T-helper 22 cell (primary cell): Measurements from ENCODE around the gene GPR62.
"Not testable (repeated sequence)": the region's sequence is repeated elsewhere in the genome, so short reads cannot be mapped to it uniquely, and the experiment has no call there.

Experiments used
- DNase-seq: peaks from one replicate; pipeline ENCODE4 v3.0.0-alpha.2; 2020; ENCODE audit warnings: low read depth

GPR62 gene, protein sequence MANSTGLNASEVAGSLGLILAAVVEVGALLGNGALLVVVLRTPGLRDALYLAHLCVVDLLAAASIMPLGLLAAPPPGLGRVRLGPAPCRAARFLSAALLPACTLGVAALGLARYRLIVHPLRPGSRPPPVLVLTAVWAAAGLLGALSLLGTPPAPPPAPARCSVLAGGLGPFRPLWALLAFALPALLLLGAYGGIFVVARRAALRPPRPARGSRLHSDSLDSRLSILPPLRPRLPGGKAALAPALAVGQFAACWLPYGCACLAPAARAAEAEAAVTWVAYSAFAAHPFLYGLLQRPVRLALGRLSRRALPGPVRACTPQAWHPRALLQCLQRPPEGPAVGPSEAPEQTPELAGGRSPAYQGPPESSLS

GRCh38 chr3:51955175-51955892 lies at the start of gene GPR62:
GPR62 (plus strand) TSS chr3:51955381; CDS start chr3:51955653, 272 bp downstream.
- no peak for DNase-seq

GRCh38 chr3:51908026-51908425 lies 47.2 kb upstream of the GPR62 start:
- no peak for DNase-seq

- no peak for DNase-seq
Observed at GRCh38 chr3:51916418-51916817, 38.8 kb upstream of the GPR62 start.

GRCh38 chr3:51921081-51921578 lies 34.1 kb upstream of the GPR62 start:
- no peak for DNase-seq

DNA sequence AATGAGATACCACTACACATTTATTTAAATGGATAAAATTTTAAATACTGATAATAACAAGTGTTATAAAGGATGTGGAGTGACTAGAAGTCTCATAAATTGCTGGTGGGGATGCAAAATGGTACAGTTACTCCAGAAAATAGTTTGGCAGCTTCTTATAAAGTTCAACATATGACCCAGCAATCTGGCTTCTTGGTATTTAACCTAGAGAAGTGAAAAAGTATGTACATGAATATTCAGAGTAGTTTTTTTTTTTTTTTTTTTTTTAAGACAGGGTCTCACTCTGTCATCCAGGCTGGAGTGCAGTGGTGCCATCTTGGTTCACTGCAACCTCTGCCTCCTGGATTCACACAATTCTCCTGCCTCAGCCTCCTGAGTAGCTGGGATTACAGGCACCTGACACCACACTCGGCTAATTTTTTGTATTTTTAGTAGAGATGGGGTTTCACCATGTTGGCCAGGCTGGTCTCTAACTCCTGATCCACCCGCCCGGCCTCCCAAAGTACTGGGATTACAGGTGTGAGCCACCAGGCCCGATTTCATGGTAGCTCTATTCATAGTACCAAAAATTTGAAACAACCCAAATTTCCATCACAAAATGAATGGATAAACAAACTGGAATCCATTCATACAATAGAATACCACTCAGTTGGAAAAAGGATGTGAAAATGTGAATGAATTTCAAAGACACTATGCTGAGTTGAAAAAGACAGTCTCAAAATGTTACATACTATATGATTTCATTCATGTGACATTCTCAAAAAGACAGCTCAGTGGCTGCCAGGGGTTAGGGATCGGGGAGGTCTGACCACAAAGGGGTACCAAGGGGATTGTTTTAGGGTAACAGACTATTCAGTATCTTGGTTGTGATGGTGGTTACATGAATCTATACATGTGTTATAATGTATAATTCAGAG lies 27.9 kb upstream of the GPR62 start:
- no peak for DNase-seq

DNA sequence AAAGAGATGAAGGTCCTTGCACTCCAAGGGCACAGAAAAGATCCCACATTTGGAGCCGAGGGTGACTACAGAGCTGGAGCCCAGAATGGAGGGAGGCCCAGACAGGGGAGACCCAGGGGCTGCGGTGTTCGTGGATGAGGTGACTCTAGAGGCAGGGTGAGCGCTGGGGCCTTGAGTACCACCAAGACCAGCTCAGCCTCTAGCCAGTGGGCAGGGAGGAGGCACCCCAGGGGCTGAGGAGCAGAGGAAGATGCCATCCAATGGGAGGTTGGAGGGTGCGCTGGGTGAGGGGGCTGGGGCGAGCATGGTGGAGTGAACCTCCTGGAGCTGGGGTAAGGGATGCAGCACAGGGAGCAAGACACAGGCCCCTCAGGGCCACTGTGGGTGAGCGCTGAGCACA lies 26.7 kb upstream of the GPR62 start:
- no peak for DNase-seq

DNA sequence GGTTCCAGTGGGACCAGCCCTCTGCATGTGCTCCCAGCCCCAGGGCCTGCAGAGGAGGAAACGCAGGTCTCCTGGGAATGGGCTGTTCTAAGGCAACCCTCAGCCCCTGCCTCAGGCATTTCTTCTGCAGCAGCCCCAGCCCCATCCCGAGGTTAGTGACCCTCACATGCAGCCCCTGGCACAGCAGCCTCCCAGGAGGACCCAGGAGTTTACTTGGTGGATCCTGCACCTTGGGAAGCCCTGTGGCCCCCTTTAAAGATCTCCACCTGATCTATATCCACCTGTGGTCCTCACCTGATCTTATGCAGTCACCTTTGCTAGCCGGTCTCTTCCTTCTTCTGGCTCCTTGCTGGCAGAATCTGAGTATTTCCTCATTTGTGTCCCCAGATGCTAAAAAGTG lies 26.2 kb upstream of the GPR62 start:
- not testable (repeated sequence) for DNase-seq

DNA sequence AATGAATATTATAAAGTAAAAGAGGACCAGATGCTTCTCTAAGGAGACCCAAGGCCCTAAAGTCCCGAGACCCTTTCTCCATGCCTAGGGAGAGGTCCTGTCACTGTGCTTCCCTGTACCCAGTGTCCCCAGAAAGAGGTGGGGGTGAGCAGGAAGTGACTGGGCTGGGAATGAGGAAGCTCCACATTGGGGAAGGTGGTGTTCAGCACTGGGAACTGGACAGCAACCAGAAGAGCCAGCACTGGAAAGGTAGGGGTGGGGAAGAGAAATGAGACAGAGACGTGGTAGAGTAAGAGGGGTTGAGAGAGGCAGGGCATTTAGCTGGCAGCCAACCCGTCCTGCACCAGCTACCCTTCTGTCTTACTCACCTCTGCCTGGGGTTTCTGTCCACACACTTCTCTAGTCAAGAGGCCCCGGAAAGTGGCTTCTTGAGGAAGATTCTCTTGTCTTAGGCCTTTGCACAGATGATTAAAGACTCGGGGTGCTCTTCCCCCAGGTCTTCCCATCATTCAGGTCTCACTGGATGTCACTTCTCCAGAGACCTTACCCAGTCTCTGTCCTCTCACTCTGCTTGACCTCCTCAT lies 25.7 kb upstream of the GPR62 start:
- no peak for DNase-seq

- no peak for DNase-seq
Observed at GRCh38 chr3:51930439-51930838, 24.7 kb upstream of the GPR62 start.

DNA sequence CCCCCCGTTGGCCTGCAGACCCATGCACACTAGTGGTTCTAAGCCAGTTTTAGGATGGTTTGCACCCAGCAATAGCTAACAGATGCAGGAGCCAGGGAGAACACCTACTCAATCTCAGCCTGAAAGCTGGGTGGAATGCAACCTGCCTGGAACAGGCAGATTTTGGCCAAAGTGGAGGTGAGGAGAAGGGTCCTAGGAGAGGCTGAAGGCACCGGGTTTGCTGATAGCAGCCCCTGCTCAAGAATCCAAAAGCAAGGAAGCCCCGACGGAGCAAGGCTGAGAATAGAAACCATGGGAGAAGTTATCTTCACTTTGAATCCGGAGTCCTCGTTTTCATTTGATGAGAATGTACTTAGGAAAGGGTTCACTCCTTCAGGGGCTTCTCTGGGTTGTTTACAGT lies 23.4 kb upstream of the GPR62 start:
- DNase-seq: no peak

GRCh38 chr3:51932471-51933370 lies 22.5 kb upstream of the GPR62 start:
- no peak for DNase-seq

DNA sequence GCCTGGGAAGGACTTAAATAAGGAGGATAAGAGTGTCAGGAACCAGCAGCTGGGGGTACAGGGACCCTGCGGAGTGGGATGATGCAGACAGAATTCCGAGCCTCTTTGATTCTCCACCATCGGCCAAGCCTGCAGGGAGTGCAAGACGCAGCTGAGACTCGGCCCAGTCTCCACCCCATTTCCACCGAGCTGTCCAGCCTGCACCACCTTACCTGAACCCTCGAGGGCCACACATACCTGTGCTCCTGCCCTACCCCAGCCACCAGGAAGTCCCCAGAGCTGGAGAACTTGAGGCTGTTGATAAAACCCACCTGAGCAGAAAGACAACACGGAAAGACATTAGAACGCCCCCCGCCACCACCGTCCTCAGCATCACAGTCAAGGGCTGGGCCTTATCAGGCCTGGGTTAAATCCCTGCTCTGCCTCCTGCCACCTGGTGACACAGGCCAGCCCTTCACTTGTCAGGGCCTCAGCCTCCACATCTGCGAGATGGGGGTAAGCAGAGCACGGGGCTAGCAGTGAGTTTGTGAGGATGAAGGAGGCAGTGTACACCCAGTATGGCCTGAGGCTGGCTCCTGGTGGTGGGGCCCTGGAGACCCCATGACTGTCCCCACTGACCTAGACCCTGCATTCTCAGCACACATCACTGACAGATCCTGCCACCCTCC lies 21.6 kb upstream of the GPR62 start:
- no peak for DNase-seq

DNA sequence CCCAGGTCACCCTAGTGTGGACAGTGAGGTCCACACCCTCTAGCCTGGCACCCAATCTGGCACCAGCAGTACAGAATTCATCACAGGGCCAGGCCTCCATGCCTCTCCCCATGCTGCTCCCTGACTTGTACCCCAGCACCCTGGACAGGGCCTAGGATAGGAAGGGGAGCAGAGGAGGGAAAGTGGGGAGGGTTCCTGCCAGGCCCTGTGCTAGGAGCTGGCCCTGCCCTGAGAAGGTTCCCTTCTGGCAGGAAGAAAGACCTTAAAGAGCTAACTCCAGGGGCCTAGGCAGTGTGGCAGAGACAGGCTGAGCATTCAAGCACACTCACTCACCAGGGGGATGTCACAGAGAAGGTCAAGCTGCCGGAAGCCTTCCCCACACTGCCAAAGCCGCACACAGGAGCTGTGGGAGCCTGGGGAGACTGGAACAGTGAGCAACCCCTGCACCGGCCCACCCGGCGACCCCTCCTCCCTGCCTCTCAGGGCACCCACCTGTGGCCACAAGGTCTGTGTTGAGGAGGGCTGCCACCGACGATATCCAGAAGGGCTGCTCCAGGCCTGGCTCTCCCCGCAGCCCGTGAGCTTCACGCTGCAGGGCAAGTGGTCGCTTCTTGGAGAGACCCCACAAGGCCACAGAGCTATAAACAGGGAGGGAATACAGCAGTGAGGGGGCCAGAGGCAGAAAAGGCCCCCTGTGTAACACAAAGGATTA lies 20.9 kb upstream of the GPR62 start:
- DNase-seq: no peak

- DNase-seq: no peak
Observed at GRCh38 chr3:51934991-51935885, 19.9 kb upstream of the GPR62 start.

GRCh38 chr3:51935886-51936755 lies 19.1 kb upstream of the GPR62 start:
- DNase-seq: no peak

DNA sequence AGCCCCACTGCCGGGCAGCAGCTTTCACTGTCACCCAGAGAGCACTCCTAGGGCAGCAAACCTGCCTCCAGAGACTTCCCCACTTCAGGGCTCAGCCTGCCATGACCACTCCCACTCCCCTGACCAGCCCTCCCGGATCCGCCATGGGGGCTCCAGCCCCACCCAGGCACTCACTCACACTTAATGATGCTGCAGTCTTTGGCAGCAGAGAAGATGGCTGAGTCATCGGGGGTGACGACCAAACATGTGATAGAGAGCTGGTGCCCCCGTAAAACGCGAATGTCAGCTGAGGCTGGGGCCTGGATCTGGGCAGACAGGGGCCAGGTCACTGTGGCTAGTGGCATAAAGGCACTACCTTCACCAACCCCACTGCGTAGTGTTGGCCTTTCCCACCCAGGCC lies 18.2 kb upstream of the GPR62 start:
- no peak for DNase-seq

- DNase-seq: no peak
Observed at GRCh38 chr3:51937611-51938450, 17.4 kb upstream of the GPR62 start.
